Ureter (tissue), 1 donor: ENCODE data around the gene NT5C1A. TPM values are rescaled to one million over a fixed set of nuclear protein-coding genes. Genes with fewer than 3 reads are reported as not detected.

Experiments used
- total RNA-seq: library from RNA; stranded (reverse); gene quantifications from one replicate; pipeline ENCODE4 v1.2.4, GENCODE V29; 2023
- donor health status: DM: yes; HTN: yes; CAD: no.

NT5C1A gene
- total RNA-seq, 1 donor from 2014 or later: not detected

Other genes with a start within 250 kb of the NT5C1A start
- 0.23 TPM for gene BMP8A, start 180.5 kb downstream of the NT5C1A start, total RNA-seq
- 360 TPM for gene PABPC4, start 95.3 kb downstream of the NT5C1A start, total RNA-seq
- gene HEYL, start 32.5 kb downstream of the NT5C1A start, total RNA-seq: 8.2 TPM
- not detected for gene HPCAL4, start 19.3 kb upstream of the NT5C1A start, total RNA-seq
- 62.4 TPM for gene PPIE, start 66.8 kb upstream of the NT5C1A start, total RNA-seq
- gene OXCT2, start 99.2 kb upstream of the NT5C1A start, total RNA-seq: 1.1 TPM
- gene BMP8B, start 116.8 kb upstream of the NT5C1A start, total RNA-seq: 3.7 TPM
- gene TRIT1, start 211.4 kb upstream of the NT5C1A start, total RNA-seq: 54.0 TPM
- gene MYCL, start 229.8 kb upstream of the NT5C1A start, total RNA-seq: 84.3 TPM